Bone marrow (tissue), 2 donors: ENCODE results near the gene N4BP2L1.

Experiments used
- DNase-seq, 2 donors: peaks; one replicate each; lab custom pipeline; 2025; lab: John Stamatoyannopoulos, UW

Gene N4BP2L1

GRCh38 chr13:32431361-32431760, 3.4 kb upstream of the N4BP2L1 start:
- DNase-seq: no peak

GRCh38 chr13:32430018-32430747, 2.3 kb upstream of the N4BP2L1 start:
- DNase-seq: peak in 1 of 2 donors; percentile 66

GRCh38 chr13:32429433-32429909, 1.5 kb upstream of the N4BP2L1 start:
- DNase-seq: no peak

- peak in 1 of 2 donors; percentile 42 for DNase-seq
Observed at GRCh38 chr13:32428581-32429432, 877 bp upstream of the N4BP2L1 start.

- peak in 1 of 2 donors; percentile 58 for DNase-seq
Observed at GRCh38 chr13:32426990-32427851, 709 bp downstream of the N4BP2L1 start.

GRCh38 chr13:32426191-32426989, 1.5 kb downstream of the N4BP2L1 start:
- DNase-seq: peak in 1 of 2 donors; percentile 87

GRCh38 chr13:32425158-32425557, 2.8 kb downstream of the N4BP2L1 start:
- no peak for DNase-seq

- DNase-seq: peak in 1 of 2 donors; percentile 8
Observed at GRCh38 chr13:32423592-32423991, 4.3 kb downstream of the N4BP2L1 start.

- DNase-seq: no peak
Observed at GRCh38 chr13:32419862-32420261, 8.1 kb downstream of the N4BP2L1 start.

- no peak for DNase-seq
Observed at GRCh38 chr13:32417995-32418394, 9.9 kb downstream of the N4BP2L1 start.

- no peak for DNase-seq
Observed at GRCh38 chr13:32415019-32415418, 12.9 kb downstream of the N4BP2L1 start.

- no peak for DNase-seq
Observed at GRCh38 chr13:32414580-32414979, 13.3 kb downstream of the N4BP2L1 start.

- no peak for DNase-seq
Observed at GRCh38 chr13:32413284-32413683, 14.6 kb downstream of the N4BP2L1 start.

- DNase-seq: peak in 1 of 2 donors; percentile 20
Observed at GRCh38 chr13:32409561-32410421, 18.1 kb downstream of the N4BP2L1 start.

- DNase-seq: no peak
Observed at GRCh38 chr13:32409001-32409313, 19.0 kb downstream of the N4BP2L1 start.

- no peak for DNase-seq
Observed at GRCh38 chr13:32408296-32409000, 19.5 kb downstream of the N4BP2L1 start.

GRCh38 chr13:32407854-32408253, 20.1 kb downstream of the N4BP2L1 start:
- no peak for DNase-seq

GRCh38 chr13:32403108-32403507, 24.8 kb downstream of the N4BP2L1 start:
- no peak for DNase-seq

GRCh38 chr13:32391101-32391619, 36.8 kb downstream of the N4BP2L1 start:
- DNase-seq: no peak
